GM21576 (cell line): ENCODE measurements around the gene RAPGEF4.
A peak's percentile ranks its signal among the peaks of the same experiment; 100 is the strongest.
"Not testable (repeated sequence)": the region's sequence is repeated elsewhere in the genome, so short reads cannot be mapped to it uniquely, and the experiment has no call there.

ENCODE experiments used
- ATAC-seq: cut with Tn5 transposase; IDR thresholded peaks from one replicate; pipeline ENCODE4 v1.9.1; 2021; ENCODE audit warnings: mild to moderate bottlenecking, moderate library complexity; ENCODE audit not compliant: unreplicated experiment

Gene RAPGEF4

DNA sequence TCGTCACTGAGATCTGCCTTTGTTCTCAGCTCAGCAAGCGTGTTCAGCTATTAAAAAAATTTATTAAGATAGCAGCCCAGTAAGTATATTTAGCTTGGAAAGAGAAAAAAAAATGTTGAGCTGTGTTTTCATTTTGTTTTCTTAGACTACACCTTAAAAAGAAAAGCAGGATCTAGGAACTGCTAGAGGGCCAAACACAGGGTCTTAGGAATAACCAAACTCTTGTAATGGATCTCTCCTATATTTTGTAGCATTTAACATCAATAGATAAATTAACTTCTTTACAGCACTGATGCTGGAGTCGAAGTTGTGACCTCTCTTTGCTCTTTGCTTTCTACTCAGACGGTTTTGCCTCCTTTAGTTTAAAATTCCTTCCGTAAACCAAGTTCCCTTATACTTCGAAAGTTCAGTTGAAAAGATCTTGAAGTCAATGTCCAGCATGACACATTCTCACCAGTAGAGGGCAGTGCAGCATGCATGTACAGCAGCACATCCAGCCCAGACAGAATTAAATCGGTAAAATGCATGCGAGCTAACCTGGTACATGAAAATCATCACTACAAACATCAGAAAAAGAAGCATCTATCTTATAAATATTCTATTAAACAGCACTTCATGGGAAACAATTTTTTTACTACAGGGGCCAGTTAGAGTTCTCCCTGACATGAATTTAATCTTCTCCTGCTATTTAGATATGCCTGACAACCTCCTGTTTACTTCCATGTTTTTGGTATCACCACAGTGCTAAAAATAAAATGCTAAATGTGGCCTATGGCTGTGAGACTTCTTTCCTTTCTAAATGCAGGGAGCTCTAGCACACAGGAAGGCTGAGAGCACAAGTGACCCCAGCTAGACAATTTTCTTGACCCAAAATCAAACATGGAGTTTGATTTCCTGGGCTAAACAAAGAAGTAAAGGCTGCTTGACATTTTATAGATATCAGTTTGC is 291.8 kb downstream of the RAPGEF4 start:
- ATAC-seq = peak; percentile 66

DNA sequence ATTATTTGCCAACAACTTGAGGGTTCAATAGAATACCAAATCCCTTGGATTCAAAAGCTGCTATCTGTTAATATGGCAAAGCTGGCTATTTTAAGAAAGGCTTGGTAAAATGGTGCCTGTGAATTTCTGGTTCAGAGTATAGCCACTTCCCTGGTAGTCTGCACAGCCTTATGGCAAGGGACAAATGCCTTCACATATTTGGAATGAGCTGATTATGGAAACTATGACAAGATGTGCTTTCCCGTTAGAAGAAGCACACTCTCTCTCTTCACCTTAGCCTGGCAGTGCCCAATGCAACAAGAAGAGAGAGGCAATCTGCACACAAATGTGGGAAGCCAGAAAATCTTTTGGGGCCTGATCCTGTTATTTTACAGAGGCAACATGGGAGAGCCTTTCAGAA is 292.5 kb downstream of the RAPGEF4 start:
- no peak for ATAC-seq

DNA sequence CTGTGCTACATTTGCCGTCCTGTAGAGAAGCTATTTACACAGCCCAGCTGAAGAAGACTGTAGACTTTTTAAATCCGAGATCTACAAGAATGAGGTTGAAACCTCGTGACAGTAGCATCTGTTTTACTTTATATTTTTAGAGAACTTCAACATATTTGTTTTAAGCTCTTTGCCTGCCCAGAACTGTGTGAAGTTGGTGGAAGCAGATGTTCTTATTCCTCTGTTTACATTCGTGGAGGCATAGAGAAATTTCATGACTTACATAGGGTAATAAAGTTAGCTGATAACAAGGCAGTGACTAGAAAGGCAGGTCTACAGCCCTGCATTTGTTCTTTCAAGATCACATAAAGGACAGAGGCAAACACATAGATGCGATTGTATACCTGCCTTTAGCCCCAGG is 293.0 kb downstream of the RAPGEF4 start:
- ATAC-seq = no peak

DNA sequence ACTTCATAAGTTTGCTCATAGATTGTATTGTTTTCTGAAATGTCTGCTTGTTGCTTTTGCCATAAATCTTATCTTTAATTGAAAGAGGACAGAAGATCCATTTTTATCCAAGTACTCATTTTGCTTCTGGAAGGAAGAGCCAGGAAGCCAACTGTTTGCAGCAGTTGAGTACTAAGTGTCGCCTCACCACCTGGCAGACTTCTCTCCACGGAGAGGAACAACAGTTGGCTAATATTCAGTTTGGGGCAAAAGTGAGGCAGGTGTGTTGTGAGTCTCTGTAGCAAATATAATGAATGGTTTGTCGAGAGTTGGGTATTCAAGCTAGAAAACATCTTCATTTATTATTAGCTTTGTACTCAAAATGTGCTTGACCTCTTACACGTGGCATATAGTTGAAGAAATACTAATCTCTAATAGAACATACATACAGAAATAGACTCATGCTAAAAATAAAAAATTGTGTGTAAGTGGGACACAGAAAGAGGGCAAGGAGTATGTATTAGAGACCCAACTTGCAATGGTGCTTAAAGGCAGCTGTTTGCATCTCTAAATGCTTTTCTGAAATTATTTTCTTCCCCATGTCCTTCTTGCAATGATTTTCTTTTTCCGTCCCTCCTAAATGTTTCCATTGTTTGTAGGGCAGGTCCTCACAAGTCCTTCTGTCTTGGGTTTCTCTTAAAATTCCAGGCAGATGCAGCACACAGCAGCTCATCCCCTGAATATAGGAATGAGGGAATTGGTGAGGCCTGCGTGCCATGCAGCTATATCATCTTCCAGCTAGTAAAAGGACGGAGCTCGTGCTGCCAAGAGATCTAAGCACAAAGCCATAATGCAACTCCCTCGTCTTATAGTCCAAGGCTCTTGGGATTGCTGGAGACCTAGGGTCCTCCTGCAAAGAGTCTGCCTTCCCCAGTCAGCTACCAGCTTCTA is 295.2 kb downstream of the RAPGEF4 start:
- no peak for ATAC-seq

DNA sequence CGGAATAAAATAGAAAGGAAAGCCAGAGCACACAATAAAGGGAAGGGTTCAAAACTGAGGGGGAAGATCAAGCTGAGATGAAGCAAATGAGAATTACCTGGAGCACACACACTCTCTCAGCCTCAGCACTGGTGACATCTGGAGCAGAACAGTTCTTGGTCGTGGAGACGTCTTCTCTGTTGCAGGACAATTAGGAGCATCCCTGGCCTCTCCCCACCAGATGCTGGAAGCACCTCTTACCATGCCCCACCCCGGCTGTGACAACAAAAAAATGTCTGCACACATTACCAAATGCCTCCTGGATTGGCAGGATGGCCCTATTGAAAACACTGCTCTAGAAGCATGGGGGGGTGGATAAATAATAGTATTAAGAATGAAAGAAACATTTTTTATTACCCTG is 296.4 kb downstream of the RAPGEF4 start:
- no peak for ATAC-seq

DNA sequence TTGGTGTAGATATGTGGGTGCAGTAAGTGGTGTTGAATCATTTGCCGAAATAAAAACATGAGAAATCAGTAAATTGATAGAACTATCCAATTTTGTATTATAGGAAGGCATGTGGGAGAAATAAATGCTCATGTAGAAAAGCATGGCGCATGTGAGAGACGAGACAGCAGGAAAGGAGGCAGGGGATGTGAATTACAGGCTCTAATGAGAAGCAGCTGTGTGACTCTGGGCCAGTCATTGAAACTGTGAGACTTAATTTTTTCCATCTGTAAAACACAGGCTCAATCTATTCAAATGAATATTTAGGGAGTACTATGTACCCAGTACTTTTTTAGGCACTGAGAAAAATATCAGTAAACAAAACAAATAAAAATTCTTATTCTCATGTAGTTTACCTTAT is 297.4 kb downstream of the RAPGEF4 start:
- no peak for ATAC-seq

DNA sequence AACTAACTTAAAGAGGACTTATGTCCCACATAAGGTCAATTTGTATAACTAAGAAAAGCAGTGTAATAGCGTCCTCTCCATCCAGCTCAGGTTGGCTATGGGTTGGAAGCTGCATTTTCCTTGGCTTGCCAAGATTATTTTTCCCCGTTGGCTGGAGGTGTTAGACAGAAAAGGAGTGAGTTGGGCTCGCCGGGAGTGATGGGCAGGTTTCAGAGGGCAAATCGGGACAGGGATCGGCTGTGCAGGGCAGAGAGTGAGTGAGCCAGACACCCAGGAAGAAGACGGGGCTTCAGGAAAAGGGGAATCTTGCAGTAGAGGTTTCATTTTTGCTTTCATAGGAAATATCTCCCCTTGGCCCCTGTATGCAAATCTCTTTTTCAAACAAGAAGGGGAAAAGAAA is 298.5 kb downstream of the RAPGEF4 start:
- ATAC-seq = no peak

DNA sequence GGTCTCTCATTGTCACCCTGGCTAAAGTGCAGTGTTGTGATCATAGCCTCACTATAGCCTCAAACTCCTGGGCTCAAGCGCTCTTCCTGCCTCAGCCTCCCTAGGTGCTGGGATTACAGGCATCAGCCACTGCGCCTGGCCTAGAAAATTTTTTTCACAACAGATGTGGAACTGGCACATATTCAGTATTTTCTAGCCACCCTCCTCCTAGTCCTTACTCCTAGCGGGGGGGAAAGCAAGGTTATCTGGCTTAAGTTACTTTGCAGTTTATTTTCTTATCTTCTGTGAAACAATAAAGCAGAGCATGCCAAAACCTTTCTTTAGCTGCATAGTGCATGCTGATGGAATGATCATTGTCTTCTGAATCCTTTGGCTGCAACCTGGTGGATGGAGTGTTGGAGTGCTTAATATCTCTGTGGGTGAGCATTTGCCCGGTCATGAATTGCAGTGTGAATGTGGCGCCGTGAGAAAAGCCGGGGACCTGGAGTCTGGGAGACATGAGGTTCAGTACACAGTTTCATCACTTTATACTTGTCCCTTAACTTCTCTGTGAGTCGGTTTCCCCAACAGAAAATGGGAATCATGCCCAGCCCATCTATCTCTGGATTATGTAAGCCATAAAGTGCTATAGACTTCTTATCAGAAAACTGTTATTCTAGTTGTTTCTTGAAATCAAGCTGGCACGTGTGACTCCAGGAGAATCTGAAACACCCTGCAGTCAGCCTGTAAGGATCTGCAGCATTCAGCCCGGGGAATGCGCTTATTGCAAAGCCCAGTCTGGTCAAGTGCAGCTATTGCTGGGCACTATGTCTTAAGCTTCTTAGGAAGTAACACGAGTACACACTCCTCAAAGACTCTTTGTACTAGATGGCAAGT is 301.8 kb downstream of the RAPGEF4 start:
- no peak for ATAC-seq

DNA sequence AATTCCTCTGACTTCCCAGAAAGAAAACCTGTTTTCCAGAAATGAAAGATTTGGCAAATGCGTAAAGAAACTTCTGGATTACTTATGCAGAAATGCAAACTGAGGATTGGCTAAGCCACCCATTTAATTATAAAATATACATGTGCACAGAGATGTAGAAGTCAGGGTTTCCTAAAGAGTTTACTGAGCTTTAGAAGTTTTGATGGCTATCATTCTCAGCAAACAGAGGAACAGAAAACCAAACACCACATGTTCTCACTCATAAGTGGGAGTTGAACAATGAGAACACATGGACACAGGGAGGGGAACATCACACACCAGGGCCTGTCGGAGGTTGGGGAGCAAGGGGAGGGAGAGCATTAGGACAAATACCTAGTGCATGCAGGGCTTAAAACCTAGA is 302.6 kb downstream of the RAPGEF4 start:
- not testable (repeated sequence) for ATAC-seq

DNA sequence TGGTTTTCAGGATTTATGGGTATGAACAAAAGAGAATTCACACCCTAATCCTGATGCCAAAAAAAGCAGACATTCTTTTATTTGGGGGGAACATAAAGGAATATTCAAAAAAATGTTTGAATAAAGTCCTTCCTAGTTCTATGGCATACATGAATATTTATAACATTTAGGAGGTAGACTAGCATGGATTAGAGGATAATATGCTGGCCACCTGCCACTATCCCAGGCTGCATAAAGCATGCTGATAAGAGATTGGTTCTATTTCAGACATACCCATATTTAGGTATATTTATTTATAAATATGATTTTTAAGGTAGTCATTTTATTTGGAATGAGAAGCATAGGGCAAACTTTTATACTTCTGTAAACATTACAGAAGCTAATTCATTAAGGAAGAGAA is 305.1 kb downstream of the RAPGEF4 start:
- ATAC-seq = no peak

DNA sequence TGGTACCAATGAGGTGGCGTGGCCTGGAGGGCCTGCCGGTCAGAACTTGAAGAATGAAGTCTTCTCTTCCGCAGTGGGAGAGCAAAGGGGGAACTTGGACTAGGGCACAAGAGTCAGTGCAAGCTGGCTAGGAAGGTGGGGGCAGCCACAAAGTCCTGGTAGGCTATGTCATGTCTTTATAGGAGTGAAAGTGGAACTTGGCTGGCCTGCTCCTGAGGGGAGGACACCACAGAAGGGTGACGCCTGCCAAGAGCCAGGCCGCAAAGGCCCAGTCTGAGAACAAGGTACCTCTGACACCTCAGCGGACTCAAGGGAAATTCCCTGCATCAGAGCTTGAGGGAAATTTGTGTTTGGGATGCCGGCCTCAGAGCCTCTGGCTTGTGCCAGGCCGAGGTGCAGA is 307.8 kb downstream of the RAPGEF4 start:
- no peak for ATAC-seq

DNA sequence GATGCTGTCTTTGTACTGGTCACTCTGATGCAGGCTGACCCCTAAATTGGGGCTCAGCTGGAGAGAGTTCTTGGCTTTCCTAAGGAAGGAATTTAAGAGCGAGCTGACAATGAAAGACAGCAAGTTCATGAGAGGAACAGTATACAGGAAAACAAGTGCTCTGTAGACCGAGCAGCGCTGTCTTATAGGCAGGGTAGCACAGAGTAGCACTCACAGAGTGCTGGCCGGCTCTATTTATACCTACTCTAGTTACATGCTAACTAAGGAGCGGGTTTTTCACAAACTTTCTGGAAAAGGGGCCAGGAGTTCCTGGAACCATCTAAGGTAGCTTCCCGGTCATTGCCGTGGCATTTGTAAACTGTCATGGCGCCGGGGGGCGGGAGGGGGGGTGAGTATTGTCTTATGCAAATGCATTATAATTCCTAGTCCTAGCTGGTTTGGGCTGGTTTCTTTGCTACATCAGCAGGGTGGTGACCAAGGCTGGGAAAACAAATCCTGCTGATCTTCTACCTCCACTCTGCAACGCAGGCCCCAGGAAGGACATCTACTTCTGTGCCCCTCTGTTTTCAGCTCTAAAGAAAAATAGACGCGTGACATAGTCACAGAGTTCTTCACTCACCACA is 308.4 kb downstream of the RAPGEF4 start:
- no peak for ATAC-seq

DNA sequence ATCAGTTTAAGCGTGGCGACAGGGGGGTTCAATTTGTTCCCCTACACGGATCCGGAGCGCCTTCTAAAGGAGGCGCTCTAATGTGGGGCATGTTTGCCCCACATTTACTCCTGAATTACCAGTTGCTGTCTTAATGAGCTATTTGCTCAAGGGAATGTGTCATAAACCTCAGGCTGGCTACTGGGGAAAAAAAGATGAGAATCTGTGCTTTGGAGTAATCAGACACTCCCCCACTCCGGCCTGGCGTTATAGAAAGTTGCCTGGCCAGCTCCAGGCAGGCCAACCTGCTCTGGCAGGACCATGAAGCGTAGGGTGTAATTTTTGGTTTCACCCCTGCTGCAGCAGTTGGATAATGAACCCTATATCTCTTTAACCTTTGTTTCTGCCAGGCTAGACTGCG is 309.0 kb downstream of the RAPGEF4 start:
- ATAC-seq = no peak

DNA sequence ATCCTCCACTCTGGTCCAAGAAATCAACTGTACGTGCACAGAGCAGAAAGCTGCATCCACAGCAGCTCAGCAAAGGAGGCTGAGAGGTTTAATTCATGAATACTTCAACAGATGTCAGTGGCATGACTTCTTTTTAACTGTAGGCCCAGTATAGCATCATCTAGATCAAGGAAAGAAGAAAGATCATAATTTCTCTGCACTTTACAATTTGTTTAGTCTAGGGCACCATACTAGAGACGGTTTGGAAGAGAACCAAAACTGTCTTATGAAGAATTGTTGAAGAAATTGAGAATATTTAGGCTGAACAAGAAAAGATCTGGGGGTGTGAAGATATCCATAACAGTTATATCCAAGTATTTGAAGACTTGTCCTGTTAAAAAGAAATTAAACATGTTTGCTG is 309.5 kb downstream of the RAPGEF4 start:
- no peak for ATAC-seq

DNA sequence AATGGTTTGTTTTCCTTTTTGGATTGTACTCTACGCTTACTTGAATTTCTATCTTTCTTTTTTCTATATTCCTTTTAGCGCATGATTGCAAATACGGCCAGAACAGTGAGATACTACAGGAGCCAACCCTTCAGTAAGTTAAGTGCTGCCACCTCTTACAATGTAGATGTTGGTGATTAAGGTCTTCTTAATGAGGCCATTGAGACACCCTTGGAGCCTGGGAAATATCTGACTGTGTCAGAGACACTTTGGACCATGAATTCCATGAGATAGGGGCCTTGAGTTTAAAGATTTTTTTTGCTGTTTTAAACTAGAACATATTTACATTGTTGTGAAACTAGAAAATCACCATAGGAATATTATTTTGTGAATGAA is 312.9 kb downstream of the RAPGEF4 start:
- no peak for ATAC-seq

DNA sequence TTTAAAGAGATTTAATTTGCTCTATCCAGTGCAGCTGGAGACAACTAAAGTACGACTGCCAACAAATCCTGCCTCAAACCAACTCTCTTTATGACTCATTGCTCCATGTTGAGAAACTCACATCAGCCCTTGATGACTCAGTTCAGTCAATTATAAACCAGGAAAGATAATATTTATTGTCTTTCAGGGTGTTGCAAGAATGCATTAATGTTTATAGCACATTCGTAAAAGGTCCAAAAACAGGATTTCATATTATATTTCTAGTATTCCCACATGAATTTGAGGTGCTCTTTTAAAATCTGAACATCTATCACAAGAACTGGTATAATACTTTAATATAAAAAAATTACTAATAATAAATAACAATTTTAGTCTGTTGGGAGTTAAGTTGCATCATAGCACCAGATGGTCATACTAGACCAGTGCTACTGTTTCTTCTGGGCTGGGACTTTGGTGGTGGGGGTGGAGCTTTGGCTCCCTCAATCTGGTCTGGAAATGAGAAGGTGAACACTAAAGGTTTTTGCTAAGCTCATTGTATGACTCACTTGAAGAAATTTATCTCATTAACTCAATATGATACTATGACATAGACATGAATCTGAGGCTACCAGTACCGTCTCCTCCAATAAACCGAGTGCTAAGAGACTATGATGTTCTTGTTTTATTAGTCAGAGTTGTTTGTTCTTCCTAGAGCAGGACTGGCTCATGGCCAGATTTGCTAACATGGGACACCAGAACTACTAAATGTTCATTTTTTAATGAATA is 313.4 kb downstream of the RAPGEF4 start:
- peak; percentile 78 for ATAC-seq

DNA sequence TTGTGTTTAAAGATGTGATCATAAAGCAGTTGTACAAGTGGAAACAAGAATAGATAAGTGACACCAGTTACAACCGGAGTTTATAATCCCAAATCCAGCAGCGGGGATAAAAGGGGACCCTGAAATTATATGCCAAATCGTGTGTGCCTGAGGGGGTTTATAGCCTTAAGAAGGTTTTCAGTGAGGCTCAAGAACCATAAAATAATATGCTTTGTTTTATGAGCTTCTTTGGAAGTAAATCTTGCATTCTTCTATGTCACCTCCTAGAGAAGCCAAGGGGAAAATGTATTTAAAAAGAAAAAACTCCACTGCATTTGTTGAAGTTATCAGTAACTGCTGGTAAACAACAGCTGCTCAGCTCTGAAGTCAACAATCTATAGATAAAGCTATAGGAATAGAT is 314.2 kb downstream of the RAPGEF4 start:
- ATAC-seq = no peak

DNA sequence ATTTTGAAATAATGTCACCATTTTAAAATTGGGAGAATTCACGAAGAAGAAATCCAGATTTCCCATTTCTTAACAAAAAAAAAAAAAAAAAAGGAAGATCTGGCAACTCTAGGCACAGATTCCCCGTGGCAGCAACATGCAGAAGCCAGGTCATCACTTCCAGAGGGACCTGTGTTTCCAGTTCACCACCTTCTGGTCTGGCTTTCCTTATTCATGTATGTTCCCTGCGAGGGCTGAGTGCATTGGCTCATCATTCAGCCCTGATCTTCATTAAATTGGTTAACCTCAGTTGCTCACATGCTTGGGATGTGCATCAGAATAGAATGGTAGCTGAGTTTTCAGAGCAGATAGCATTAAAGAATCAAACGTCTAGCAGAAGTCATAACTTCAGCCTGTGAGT is 315.0 kb downstream of the RAPGEF4 start:
- ATAC-seq = no peak

DNA sequence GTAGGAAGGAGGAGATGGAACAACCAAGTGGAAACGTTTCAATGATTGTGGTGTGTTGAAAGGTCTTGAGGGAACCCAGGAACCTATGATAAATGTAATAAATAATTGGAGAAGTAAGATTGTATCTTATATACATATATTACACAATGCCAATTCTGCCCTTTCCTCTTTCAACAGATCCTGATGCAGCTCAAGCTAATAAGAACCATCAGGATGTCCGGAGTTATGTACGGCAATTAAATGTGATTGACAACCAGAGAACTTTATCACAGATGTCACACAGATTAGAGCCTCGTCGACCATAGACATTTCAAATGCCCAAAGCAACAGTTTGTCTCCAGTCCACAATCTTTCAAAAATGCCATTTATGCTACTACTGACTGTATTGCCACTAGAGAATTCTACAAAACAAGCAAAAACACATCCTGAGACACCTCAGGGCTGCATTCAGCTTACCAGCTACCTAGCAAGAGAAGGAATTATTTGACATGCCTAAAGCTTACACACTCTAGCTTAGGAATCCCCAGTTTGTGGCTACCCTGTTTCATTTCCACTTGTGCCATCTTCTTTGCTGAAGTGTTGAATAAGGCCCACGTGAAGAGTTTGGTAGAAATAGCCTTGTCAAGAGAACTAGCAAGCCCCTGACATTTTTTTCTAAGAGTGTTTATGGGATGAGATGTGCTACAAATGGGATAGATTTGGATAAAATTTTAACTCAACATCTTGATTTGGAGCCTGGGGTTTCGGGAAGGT is 316.0 kb downstream of the RAPGEF4 start:
- no peak for ATAC-seq
